HG02870 (cell line): ENCODE data around the gene SLC33A1.

Experiments used
- ATAC-seq: cut with Tn5 transposase; IDR thresholded peaks from one replicate; pipeline ENCODE4 v1.9.1; 2021; ENCODE audit warnings: mild to moderate bottlenecking, moderate library complexity; ENCODE audit not compliant: unreplicated experiment

SLC33A1 gene

DNA sequence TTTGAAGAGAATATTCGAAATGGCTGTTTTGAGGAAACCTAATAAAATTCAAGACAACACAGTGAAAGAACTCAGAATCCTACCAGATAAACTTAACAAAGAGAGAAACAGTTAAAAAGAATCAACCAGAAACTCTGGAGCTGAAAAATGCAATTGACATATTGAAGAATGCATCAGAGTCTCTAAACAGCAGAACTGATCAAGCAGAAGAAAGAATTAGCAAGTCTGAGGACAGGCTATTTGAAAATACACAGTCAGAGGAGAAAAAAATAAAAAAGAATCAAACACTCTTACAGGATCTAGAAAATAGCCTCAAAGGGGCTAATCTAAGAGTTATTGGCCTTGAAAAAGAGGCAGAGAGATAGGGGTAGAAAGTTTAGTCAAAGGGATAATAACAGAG is 61.7 kb downstream of the SLC33A1 start:
- no peak for ATAC-seq

DNA sequence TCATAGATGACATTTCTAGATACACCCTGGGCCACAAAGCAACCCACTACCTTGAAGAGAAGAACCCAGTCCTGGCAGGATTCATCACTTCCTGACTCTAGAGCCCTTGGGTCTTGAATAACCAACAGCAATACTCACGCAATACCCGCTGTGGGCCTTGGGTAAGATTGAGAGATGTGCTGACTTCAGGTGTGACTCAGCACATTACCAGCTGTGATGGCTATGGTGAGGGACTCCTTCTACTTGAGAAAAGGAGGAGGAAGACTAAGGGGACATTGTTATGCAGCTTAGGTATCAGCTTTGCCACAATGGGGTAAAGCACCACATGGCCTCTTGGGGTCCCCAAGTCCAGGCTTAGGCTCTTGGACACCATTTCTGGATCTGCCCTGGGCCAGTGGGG is 63.0 kb downstream of the SLC33A1 start:
- no peak for ATAC-seq

DNA sequence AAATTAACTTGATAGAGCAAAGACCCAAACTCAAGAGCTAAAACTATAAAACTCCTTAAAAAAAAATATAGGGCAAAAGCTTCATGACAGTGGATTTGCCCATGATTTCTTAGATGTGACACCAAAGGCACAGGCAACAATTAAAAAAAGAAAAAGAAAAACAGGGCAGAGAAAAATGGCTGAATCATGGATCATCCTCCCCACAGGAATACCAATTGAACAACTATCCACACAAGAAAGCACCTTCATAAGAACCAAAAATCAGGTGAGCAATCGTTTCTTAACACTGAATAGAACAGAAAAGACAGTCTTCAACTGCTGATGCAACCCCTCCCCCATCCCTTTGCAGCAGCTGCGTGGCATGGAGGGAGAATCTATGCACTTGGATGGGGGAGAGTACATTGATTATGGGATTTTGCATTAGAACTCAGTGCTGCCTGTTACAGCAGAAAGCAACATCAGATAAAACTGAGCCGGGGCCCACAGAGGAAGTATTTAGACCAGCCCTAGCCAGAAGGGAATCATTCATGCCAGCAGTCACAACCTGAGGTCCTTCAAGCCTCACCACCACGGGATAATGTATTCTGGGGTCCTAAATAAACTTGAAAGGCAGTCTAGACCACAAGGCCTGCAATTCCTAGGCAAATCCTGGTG is 63.8 kb downstream of the SLC33A1 start:
- ATAC-seq: no peak

DNA sequence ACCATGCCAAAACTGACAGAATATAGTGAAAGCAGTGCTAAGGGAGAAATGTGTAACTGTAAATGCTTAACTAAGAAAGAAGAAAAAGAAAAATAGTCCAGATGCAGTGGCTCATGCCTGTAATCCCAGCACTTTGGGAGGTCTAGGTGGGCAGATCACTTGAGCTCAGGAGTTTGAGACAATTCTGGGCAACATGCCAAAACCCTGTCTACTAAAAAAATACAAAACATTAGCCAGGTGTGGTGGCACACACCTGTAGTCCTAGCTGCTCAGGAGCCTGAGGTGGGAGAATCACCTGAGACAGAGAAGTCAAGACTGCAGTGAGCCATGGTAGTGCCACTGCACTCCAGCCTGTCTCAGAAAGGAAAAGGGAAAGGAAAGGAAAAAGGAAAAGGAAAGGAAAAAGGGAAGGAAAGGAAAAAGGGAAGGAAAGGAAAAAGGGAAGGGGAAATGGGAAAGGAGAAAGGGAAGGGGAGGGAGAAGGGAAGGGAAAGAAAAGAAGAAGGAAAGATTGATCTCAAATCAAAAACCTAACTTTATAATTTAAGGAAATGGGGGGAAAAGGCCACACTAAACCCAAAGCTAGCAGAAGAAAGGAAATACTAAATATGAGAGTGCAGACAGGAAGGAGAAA is 68.4 kb downstream of the SLC33A1 start:
- no peak for ATAC-seq

DNA sequence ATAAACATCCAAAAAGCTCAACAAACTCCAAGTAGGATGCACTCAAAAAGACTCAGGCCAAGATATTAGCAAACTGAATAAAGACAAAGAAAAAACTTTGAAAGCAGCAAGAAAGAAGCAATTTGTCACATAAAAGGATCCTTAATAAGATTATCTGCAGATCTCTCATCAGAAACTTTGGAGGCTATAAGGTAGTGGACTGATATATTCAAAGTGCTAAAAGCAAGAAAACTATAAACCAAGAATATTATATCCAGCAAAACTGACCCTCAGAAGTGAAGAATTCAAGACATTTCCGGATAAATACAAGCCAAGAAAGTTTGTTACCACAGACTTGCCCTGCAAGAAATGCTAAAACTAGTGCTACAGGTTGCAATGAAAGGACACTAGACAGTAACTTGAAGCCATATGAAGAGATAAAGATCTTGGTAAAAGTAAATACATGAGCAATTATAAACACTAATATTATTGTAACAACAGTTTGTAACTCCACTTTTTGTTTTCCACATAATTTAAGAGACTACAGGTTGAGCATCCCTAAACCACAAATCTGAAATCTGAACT is 71.8 kb downstream of the SLC33A1 start:
- ATAC-seq: no peak

DNA sequence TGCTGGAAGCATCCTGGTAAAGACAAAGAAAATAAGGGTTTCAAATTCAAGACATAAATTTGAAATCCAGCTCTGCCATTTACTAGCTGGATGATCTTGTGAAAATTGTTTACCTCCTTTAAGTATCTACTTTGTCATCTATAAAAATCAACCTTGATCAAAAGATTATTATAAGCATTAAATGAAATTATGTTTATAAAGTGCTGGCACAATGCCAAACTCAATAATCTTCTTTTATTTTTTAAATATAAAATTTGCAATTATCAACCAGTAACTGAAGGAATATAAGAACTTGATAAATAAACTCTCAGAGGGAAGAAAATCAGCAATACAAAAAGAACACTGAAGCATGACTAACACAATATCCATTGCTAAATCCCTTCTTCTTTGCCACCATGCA is 73.9 kb downstream of the SLC33A1 start:
- ATAC-seq: no peak

DNA sequence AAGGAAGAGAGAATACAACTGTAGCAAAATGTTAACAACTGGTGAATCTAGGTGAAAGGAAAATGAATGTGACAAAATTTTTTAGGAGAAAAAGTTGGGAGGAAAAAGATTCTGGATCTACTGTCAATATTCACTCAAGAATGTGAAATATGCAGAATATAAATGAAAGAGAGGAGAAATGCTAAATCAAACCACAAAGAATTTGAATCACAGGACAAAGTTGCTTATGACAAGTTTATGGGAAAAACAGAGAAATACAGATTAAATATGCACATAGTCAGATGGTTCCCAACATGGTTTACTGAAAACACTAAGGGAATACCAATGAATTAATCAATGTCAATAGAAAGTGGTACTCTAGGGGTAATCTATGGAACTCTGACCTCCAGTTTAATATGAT is 75.8 kb downstream of the SLC33A1 start:
- ATAC-seq: no peak

DNA sequence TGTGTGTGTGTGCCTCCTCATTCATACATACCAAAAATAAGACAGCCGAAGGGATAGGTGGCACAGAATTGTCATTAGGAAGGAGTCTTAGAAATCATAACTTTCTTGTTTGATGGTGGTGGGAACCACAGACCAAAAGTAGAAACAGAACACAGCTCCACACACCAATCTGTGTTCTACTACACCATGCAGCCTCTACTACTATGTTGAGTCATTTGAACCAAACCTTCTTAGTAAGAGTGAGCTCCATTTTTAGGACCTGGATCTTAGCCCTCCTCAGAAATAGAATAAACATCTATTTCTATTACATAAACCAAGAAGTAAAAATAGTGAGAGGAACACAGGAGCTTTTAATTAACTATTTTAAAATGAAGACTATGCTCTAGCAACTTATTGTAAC is 81.4 kb downstream of the SLC33A1 start:
- peak; percentile 83 for ATAC-seq

DNA sequence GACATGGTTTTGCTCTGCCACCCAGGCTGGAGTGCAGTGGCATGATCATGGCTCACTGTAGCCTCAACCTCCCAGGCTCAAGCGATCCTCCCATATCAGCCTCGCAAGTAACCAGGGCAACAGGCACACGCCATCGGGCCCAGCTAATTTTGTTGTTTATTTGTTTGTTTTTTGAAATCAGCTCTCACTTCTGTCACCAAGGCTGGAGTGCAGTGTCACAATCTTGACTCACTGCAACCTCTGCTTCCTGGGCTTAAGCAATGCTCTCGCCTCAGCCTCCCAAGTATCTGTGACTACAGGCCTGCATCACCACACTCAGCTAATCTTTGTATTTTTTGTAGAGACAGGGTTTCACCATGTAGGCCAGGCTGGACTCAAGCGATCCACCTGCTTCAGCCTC is 83.1 kb downstream of the SLC33A1 start:
- no peak for ATAC-seq
